ENCODE results near the gene GFOD1.

DNA sequence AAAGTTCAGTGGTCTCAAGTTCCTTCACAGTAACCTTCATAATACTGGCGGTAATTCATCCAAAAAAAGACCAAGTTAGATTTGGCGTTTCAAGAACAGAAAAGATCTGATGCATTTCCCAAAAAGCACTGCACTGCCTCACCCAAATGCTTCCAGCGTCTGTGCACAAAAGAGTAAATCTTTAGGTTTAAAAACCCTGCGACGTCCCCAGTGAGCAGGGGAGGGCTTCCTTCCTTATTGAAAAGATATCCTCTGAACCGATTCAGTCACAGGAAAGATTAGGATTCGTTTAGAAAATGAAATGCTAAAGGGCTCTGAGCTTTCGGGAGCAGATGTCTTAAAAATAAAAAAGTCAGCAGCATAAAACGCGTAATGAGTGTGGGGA, 159.7 kb downstream of the GFOD1 start:
- TF ChIP-seq, protein P1, sequence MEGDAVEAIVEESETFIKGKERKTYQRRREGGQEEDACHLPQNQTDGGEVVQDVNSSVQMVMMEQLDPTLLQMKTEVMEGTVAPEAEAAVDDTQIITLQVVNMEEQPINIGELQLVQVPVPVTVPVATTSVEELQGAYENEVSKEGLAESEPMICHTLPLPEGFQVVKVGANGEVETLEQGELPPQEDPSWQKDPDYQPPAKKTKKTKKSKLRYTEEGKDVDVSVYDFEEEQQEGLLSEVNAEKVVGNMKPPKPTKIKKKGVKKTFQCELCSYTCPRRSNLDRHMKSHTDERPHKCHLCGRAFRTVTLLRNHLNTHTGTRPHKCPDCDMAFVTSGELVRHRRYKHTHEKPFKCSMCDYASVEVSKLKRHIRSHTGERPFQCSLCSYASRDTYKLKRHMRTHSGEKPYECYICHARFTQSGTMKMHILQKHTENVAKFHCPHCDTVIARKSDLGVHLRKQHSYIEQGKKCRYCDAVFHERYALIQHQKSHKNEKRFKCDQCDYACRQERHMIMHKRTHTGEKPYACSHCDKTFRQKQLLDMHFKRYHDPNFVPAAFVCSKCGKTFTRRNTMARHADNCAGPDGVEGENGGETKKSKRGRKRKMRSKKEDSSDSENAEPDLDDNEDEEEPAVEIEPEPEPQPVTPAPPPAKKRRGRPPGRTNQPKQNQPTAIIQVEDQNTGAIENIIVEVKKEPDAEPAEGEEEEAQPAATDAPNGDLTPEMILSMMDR (IDR thresholded peaks at IDR 0.05) = no peak
- TF ChIP-seq POLR2A (IDR thresholded peaks at IDR 0.05) (no peak), POLR2AphosphoS5 (IDR thresholded peaks at IDR 0.05) (no peak)

Data from stomach (tissue), 4 donors.